ENCODE data around the gene HOXD3. TPM values are rescaled to one million over a fixed set of nuclear protein-coding genes. Genes with fewer than 3 reads are reported as not detected.

HOXD3 gene
- total RNA-seq, 1 experiment from 2014 or later: not detected

DNA sequence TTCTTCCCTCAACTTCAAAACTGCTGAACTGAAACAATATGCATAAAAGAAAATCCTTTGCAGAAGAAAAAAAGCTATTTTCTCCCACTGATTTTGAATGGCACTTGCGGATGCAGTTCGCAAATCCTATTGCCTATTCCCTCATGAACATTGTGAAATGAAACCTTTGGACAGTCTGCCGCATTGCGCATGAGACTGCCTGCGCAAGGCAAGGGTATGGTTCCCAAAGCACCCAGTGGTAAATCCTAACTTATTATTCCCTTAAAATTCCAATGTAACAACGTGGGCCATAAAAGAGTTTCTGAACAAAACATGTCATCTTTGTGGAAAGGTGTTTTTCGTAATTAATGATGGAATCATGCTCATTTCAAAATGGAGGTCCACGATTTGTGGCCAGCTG is 19.2 kb upstream of the HOXD3 start:
- no peaks in the 10 kb centered on the region for H3K4me1 Mint-ChIP-seq (ENCODE audit: insufficient read depth, unreplicated experiment)
- no peaks in the 10 kb centered on the region for H3K9me3 Mint-ChIP-seq (ENCODE audit: unreplicated experiment)
- no TSS peak for BruUV-seq (replicated peaks)
- H3K4me3 Mint-ChIP-seq (ENCODE audit: unreplicated experiment): no peak overlapping the region
- intact Hi-C loops (cut with micrococcal nuclease): no loop called here
- H3K27ac Mint-ChIP-seq (ENCODE audit: low read depth, unreplicated experiment): no peak overlapping the region
- no peaks in the 10 kb centered on the region for H3K36me3 Mint-ChIP-seq (ENCODE audit: insufficient read depth, unreplicated experiment)
- TF ChIP-seq, protein P1, sequence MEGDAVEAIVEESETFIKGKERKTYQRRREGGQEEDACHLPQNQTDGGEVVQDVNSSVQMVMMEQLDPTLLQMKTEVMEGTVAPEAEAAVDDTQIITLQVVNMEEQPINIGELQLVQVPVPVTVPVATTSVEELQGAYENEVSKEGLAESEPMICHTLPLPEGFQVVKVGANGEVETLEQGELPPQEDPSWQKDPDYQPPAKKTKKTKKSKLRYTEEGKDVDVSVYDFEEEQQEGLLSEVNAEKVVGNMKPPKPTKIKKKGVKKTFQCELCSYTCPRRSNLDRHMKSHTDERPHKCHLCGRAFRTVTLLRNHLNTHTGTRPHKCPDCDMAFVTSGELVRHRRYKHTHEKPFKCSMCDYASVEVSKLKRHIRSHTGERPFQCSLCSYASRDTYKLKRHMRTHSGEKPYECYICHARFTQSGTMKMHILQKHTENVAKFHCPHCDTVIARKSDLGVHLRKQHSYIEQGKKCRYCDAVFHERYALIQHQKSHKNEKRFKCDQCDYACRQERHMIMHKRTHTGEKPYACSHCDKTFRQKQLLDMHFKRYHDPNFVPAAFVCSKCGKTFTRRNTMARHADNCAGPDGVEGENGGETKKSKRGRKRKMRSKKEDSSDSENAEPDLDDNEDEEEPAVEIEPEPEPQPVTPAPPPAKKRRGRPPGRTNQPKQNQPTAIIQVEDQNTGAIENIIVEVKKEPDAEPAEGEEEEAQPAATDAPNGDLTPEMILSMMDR (IDR thresholded peaks at IDR 0.05; ENCODE audit: unreplicated experiment): no peak
- no peaks in the 10 kb centered on the region for H3K27me3 Mint-ChIP-seq (ENCODE audit: insufficient read depth, unreplicated experiment)
- no peak for DNase-seq (ENCODE audit: unreplicated experiment)
- CTCF ChIA-PET: interaction anchor here (0.6 to 10.1 kb wide), 8 partner anchors 10 to 1263 kb away, joined by 3 to 190 read pairs (median 44); no protein-coding TSS in a partner anchor
- POLR2A ChIA-PET: interaction anchor here (0.6 to 0.8 kb wide), 2 partner anchors 25 to 417 kb away, joined by 3 read pairs; no protein-coding TSS in a partner anchor

DNA sequence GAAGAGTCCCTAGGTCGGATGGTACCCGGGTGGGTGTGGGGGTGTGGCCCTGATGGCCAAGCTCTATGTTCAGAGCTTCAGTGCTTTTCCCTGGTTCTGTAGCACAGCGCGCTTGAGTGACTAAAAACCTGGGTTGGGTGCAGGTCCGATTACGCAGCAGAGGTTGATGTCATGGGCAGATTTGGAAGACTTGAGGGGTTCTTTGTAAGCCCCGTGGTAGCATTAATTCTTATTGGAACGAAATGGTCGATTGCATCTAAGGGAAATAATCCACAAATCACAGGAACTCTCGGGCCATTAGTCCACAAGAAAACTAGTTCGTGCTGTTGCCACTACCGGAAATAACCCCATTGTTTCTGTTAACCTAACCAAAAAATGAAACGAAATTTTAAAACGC is 18.6 kb upstream of the HOXD3 start:
- H3K4me1 Mint-ChIP-seq (ENCODE audit: insufficient read depth, unreplicated experiment): no peaks in the 10 kb centered on the region
- intact Hi-C loops (cut with micrococcal nuclease): no loop called here
- H3K27me3 Mint-ChIP-seq (ENCODE audit: insufficient read depth, unreplicated experiment): no peaks in the 10 kb centered on the region
- H3K27ac Mint-ChIP-seq (ENCODE audit: low read depth, unreplicated experiment): no peak overlapping the region
- CTCF ChIA-PET: interaction anchor here (0.7 to 10.1 kb wide), 11 partner anchors 12 to 940 kb away, joined by 3 to 190 read pairs (median 25); no protein-coding TSS in a partner anchor
- no peaks in the 10 kb centered on the region for H3K36me3 Mint-ChIP-seq (ENCODE audit: insufficient read depth, unreplicated experiment)
- BruUV-seq (replicated peaks): no TSS peak
- H3K9me3 Mint-ChIP-seq (ENCODE audit: unreplicated experiment): no peaks in the 10 kb centered on the region
- no peak overlapping the region for H3K4me3 Mint-ChIP-seq (ENCODE audit: unreplicated experiment)
- TF ChIP-seq, protein P1 (IDR thresholded peaks at IDR 0.05; ENCODE audit: unreplicated experiment): no peak
- POLR2A ChIA-PET: no interaction called here
- DNase-seq (ENCODE audit: unreplicated experiment): no peak

DNA sequence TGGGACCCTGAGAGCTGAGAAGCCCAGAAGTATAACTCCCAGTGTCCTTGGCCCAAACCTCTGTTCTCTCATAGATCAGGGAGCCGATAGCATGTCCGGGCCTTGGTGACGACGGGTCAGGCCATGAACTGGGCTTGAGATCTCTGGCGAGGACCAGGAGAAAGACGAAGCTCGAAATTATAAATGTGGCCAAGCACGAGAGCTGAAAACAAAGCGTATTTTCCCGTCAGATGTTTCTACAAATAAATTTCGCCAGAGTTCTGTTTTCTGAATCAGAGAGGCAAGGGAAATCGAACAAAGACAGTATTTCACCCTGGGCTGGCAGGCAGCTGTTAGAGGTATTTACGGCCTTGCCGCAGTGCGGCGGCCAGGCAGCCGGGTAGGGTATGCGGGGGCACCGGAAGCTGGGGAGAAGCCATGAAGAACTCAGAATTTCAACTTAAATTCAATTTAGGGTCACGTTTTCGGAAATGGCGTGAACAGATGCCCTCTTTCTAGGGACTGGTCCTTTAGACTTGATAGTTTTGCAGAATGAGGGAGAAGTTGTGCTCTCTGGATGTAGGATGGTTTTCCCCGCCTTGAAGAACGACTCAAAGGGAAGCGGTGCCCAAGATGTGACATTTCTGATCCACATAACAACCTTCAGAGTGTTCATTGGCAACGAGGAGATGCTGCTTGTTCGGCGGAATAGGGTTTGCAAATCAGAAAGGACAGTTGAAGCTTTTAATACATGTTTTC is 18.0 kb upstream of the HOXD3 start:
- TF ChIP-seq, protein P1 (IDR thresholded peaks at IDR 0.05; ENCODE audit: unreplicated experiment): no peak
- Mint-ChIP-seq H3K9me3 (ENCODE audit: unreplicated experiment) (no peaks in the 10 kb centered on the region), H3K4me1 (ENCODE audit: insufficient read depth, unreplicated experiment) (no peaks in the 10 kb centered on the region), H3K27me3 (ENCODE audit: insufficient read depth, unreplicated experiment) (no peaks in the 10 kb centered on the region), H3K27ac (ENCODE audit: low read depth, unreplicated experiment) (no peak overlapping the region), H3K36me3 (ENCODE audit: insufficient read depth, unreplicated experiment) (no peaks in the 10 kb centered on the region), H3K4me3 (ENCODE audit: unreplicated experiment) (no peak overlapping the region)
- intact Hi-C loops (cut with micrococcal nuclease): no loop called here
- no peak for DNase-seq (ENCODE audit: unreplicated experiment)
- CTCF ChIA-PET: interaction anchor here (0.7 to 10.1 kb wide), 18 partner anchors 12 to 1442 kb away, joined by 3 to 190 read pairs (median 6); no protein-coding TSS in a partner anchor
- BruUV-seq (replicated peaks): no TSS peak
- POLR2A ChIA-PET: interaction anchor here (0.5 to 2.9 kb wide), 3 partner anchors 415 to 1278 kb away, joined by 3 to 20 read pairs (median 3); no protein-coding TSS in a partner anchor

DNA sequence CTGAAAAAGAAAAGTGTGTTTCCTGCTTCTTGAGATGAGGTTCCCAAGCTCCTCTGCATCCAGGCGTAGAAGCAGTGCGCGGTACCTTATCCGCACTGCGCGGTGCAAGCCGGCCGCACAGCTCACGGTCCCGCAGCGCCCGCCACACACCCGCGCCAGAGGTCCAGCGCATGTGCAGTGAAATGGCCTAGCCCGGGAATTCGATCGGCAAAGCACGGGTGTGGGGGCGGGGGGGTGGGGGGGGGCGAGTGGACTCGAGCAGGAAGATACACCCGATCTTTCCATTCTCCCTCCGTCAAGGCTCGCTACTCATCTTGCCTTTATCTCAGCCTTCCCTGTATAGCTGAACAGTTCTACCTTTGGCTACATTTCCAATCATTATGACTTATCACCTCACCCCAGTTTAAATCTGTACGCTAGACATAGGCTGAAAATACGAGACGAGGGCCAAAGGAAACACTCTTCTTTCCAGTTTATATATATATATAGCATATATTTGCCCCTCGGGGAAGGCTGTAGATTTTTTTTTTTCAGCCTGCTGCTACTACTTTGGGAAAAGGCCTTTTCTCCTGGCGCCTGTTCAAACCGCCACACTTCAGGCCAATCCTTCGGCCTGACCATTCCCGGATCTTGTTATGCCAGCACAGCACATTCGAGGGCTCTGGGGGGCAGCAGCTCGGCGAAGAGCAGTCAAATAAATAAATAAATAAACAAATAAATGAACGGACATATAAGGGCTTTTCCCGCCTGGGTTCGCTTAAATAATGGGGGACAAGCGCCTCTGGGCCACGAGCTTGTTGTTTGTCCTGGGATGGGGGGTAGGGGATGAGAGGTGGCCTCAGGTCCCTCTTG is 17.2 kb upstream of the HOXD3 start:
- H3K36me3 Mint-ChIP-seq (ENCODE audit: insufficient read depth, unreplicated experiment): no peaks in the 10 kb centered on the region
- no TSS peak for BruUV-seq (replicated peaks)
- ChIA-PET POLR2A (interaction anchor here (0.5 to 2.9 kb wide), 5 partner anchors 315 to 536 kb away, joined by 3 to 20 read pairs (median 6); no protein-coding TSS in a partner anchor), CTCF (interaction anchor here (0.6 to 10.1 kb wide), 64 partner anchors 9 to 1601 kb away, joined by 3 to 190 read pairs (median 4); no protein-coding TSS in a partner anchor)
- intact Hi-C loops (cut with micrococcal nuclease): loop anchor here (1.0 to 10.0 kb wide), 4 partner anchors 175 to 498 kb away; no protein-coding TSS in a partner anchor
- peak overlapping the region; percentile 57 for H3K4me3 Mint-ChIP-seq (ENCODE audit: unreplicated experiment)
- no peaks in the 10 kb centered on the region for H3K27me3 Mint-ChIP-seq (ENCODE audit: insufficient read depth, unreplicated experiment)
- no peaks in the 10 kb centered on the region for H3K9me3 Mint-ChIP-seq (ENCODE audit: unreplicated experiment)
- H3K27ac Mint-ChIP-seq (ENCODE audit: low read depth, unreplicated experiment): no peak overlapping the region
- no peak for DNase-seq (ENCODE audit: unreplicated experiment)
- TF ChIP-seq, protein P1 (IDR thresholded peaks at IDR 0.05; ENCODE audit: unreplicated experiment): no peak
- H3K4me1 Mint-ChIP-seq (ENCODE audit: insufficient read depth, unreplicated experiment): no peaks in the 10 kb centered on the region

All from MCF 10A (cell line).